RCC 7860 (cell line): ENCODE data around the gene TNFSF13.

Experiments used
- DNase-seq: peaks from one replicate; pipeline ENCODE4 v3.0.0-alpha.2; 2015; ENCODE audit warnings: low spot score
- FAIRE-seq: peaks from 2 replicates; lab custom pipeline; 2012; peaks lifted over from hg19 to GRCh38; lab: Jason Lieb, UNC

TNFSF13 gene

GRCh38 chr17:7551396-7551795 is 7.2 kb upstream of the TNFSF13 start:
- FAIRE-seq = no peak
- no peak for DNase-seq

GRCh38 chr17:7552621-7553051 is 5.9 kb upstream of the TNFSF13 start:
- no peak for FAIRE-seq

GRCh38 chr17:7553356-7553755 is 5.2 kb upstream of the TNFSF13 start:
- no peak for FAIRE-seq
- no peak for DNase-seq

More at GRCh38 chr17:7552621-7553051, 5.9 kb upstream of the TNFSF13 start:
- no peak for DNase-seq

- FAIRE-seq = no peak
- DNase-seq = no peak
Observed at GRCh38 chr17:7555320-7555948, 3.1 kb upstream of the TNFSF13 start.

- no peak for DNase-seq
- FAIRE-seq = no peak
Observed at GRCh38 chr17:7556627-7557026, 1.9 kb upstream of the TNFSF13 start.

GRCh38 chr17:7557147-7557764 is 1.3 kb upstream of the TNFSF13 start:
- no peak for DNase-seq
- FAIRE-seq = no peak

GRCh38 chr17:7557775-7558543 is 591 bp upstream of the TNFSF13 start:
- FAIRE-seq (no peak), DNase-seq (no peak)

GRCh38 chr17:7559320-7560171 is 996 bp downstream of the TNFSF13 start:
- FAIRE-seq (no peak), DNase-seq (no peak)

- DNase-seq (no peak), FAIRE-seq (no peak)
Observed at GRCh38 chr17:7560172-7561027, 1.9 kb downstream of the TNFSF13 start.

GRCh38 chr17:7561028-7561575 is 2.6 kb downstream of the TNFSF13 start:
- DNase-seq (peak; percentile 69), FAIRE-seq (peak; percentile 22)

GRCh38 chr17:7561589-7562207 is 3.1 kb downstream of the TNFSF13 start, which contains the start of gene SENP3:
TSS of gene SENP3 (plus strand) at chr17:7561919. CDS start at chr17:7563077, 1,158 bp downstream.
- FAIRE-seq (no peak), DNase-seq (peak; percentile 62)

- FAIRE-seq (no peak), DNase-seq (no peak)
Observed at GRCh38 chr17:7562208-7562605, 3.7 kb downstream of the TNFSF13 start.

- DNase-seq (no peak), FAIRE-seq (no peak)
Observed at GRCh38 chr17:7563115-7563869, 4.7 kb downstream of the TNFSF13 start.

GRCh38 chr17:7569571-7569970 is 11.0 kb downstream of the TNFSF13 start:
- FAIRE-seq = no peak
- no peak for DNase-seq

GRCh38 chr17:7570351-7570750 is 11.8 kb downstream of the TNFSF13 start:
- DNase-seq (no peak), FAIRE-seq (no peak)

- no peak for FAIRE-seq
- DNase-seq = no peak
Observed at GRCh38 chr17:7572338-7572587, 13.7 kb downstream of the TNFSF13 start.

GRCh38 chr17:7572588-7573323 is 14.2 kb downstream of the TNFSF13 start:
- peak; percentile 98 for DNase-seq
- peak; percentile 87 for FAIRE-seq
